HEK293 (cell line): ENCODE results near the gene MCIDAS.

ENCODE experiments used
- GLI2 ChIP-seq: fragments of 450-650 bp; formaldehyde crosslinking; IDR thresholded peaks from 2 replicates; pipeline ENCODE4; 2017; ENCODE audit warnings: missing biosample characterization, missing genetic modification characterization, low read depth, borderline replicate concordance
- KLF7 ChIP-seq: fragments of 450-650 bp; formaldehyde crosslinking; IDR thresholded peaks from 2 replicates; pipeline ENCODE4 v1.5.1; 2016; ENCODE audit warnings: missing biosample characterization, missing genetic modification characterization, borderline replicate concordance
- KLF8 ChIP-seq: fragments of 450-650 bp; formaldehyde crosslinking; IDR thresholded peaks from 2 replicates; pipeline ENCODE4 v1.5.1; 2016; ENCODE audit warnings: missing biosample characterization, missing genetic modification characterization
- KLF9 ChIP-seq: fragments of 450-650 bp; formaldehyde crosslinking; IDR thresholded peaks from 2 replicates; pipeline ENCODE4 v1.5.1; 2016; ENCODE audit warnings: missing biosample characterization, missing genetic modification characterization, low read depth
- MYNN ChIP-seq: fragments of 450-650 bp; formaldehyde crosslinking; IDR thresholded peaks from 2 replicates; pipeline ENCODE4 v1.5.1; 2016; ENCODE audit warnings: missing biosample characterization, missing genetic modification characterization, borderline replicate concordance
- SCRT1 ChIP-seq: fragments of 450-650 bp; formaldehyde crosslinking; IDR thresholded peaks from 2 replicates; pipeline ENCODE4 v1.5.1; 2016; ENCODE audit warnings: missing biosample characterization, missing genetic modification characterization, borderline replicate concordance
- ZBTB48 ChIP-seq: fragments of 450-650 bp; formaldehyde crosslinking; IDR thresholded peaks from 2 replicates; pipeline ENCODE4 v1.5.1; 2016; ENCODE audit warnings: missing biosample characterization, missing genetic modification characterization
- ZEB2 ChIP-seq: fragments of 450-650 bp; formaldehyde crosslinking; IDR thresholded peaks from 2 replicates; pipeline ENCODE4 v1.5.1; 2016; ENCODE audit warnings: missing biosample characterization, missing genetic modification characterization
- ZFP37 ChIP-seq: fragments of 450-650 bp; formaldehyde crosslinking; IDR thresholded peaks from 2 replicates; pipeline ENCODE4 v1.5.1; 2016; ENCODE audit warnings: missing biosample characterization, missing genetic modification characterization
- ZNF138 ChIP-seq: fragments of 450-650 bp; formaldehyde crosslinking; IDR thresholded peaks from 2 replicates; pipeline ENCODE4 v1.5.1; 2016; ENCODE audit warnings: missing biosample characterization, missing genetic modification characterization, borderline replicate concordance
- ZNF184 ChIP-seq: fragments of 450-650 bp; IDR thresholded peaks from 2 replicates; pipeline ENCODE4 v1.5.1; 2018; ENCODE audit warnings: missing biosample characterization, mild to moderate bottlenecking, missing genetic modification characterization
- ZNF223 ChIP-seq: fragments of 450-650 bp; formaldehyde crosslinking; IDR thresholded peaks from 2 replicates; pipeline ENCODE4 v1.5.1; 2016; ENCODE audit warnings: missing biosample characterization, missing genetic modification characterization
- ZNF24 ChIP-seq: fragments of 450-650 bp; formaldehyde crosslinking; IDR thresholded peaks from 2 replicates; pipeline ENCODE4 v1.5.1; 2016; ENCODE audit warnings: missing biosample characterization, missing genetic modification characterization
- ZNF311 ChIP-seq: fragments of 450-650 bp; formaldehyde crosslinking; IDR thresholded peaks from 2 replicates; pipeline ENCODE4 v1.5.1; 2017; ENCODE audit warnings: missing biosample characterization, missing genetic modification characterization, borderline replicate concordance
- ZNF324 ChIP-seq: fragments of 450-650 bp; formaldehyde crosslinking; IDR thresholded peaks from 2 replicates; pipeline ENCODE4 v1.5.1; 2016; ENCODE audit warnings: missing biosample characterization, missing genetic modification characterization
- ZNF391 ChIP-seq: fragments of 450-650 bp; formaldehyde crosslinking; IDR thresholded peaks from 2 replicates; pipeline ENCODE4 v1.5.1; 2016; ENCODE audit warnings: low read depth, missing biosample characterization, missing genetic modification characterization, borderline replicate concordance
- ZNF433 ChIP-seq: fragments of 450-650 bp; formaldehyde crosslinking; IDR thresholded peaks from 2 replicates; pipeline ENCODE4 v1.5.1; 2016; ENCODE audit warnings: missing biosample characterization, missing genetic modification characterization, low read depth
- ZNF529 ChIP-seq: fragments of 450-650 bp; formaldehyde crosslinking; IDR thresholded peaks from 2 replicates; pipeline ENCODE4 v1.5.1; 2017; ENCODE audit warnings: missing genetic modification characterization, missing biosample characterization; ENCODE audit not compliant: insufficient replicate concordance
- ZNF555 ChIP-seq: fragments of 450-650 bp; formaldehyde crosslinking; conservative IDR thresholded peaks from 2 replicates; pipeline ENCODE4 v1.5.1; 2017; ENCODE audit warnings: missing biosample characterization, mild to moderate bottlenecking, missing genetic modification characterization, inconsistent platforms
- ZNF610 ChIP-seq: fragments of 450-650 bp; formaldehyde crosslinking; IDR thresholded peaks from 2 replicates; pipeline ENCODE4 v1.5.1; 2016; ENCODE audit warnings: missing biosample characterization, missing genetic modification characterization, borderline replicate concordance
- ZNF621 ChIP-seq: fragments of 450-650 bp; formaldehyde crosslinking; IDR thresholded peaks from 2 replicates; pipeline ENCODE4 v1.5.1; 2017; ENCODE audit warnings: missing biosample characterization, missing genetic modification characterization
- ZNF626 ChIP-seq: fragments of 450-650 bp; sonication (Bioruptor Pico); formaldehyde crosslinking; IDR thresholded peaks from 2 replicates; pipeline ENCODE4 v1.5.1; 2018; ENCODE audit warnings: missing biosample characterization, missing genetic modification characterization, inconsistent platforms
- ZNF654 ChIP-seq: fragments of 450-650 bp; formaldehyde crosslinking; IDR thresholded peaks from 2 replicates; pipeline ENCODE4 v1.5.1; 2016; ENCODE audit warnings: low read depth, missing biosample characterization, missing genetic modification characterization
- ZNF707 ChIP-seq: fragments of 450-650 bp; formaldehyde crosslinking; IDR thresholded peaks from 2 replicates; pipeline ENCODE4 v1.5.1; 2016; ENCODE audit warnings: missing biosample characterization, missing genetic modification characterization
- ZNF768 ChIP-seq: fragments of 450-650 bp; formaldehyde crosslinking; IDR thresholded peaks from 2 replicates; pipeline ENCODE4 v1.5.1; 2018; ENCODE audit warnings: missing biosample characterization, mild to moderate bottlenecking, missing genetic modification characterization
- ZNF776 ChIP-seq: fragments of 450-650 bp; formaldehyde crosslinking; IDR thresholded peaks from 2 replicates; pipeline ENCODE4 v1.5.0; 2017; ENCODE audit warnings: missing biosample characterization, missing genetic modification characterization, borderline replicate concordance
- ZSCAN16 ChIP-seq: fragments of 450-650 bp; formaldehyde crosslinking; IDR thresholded peaks from 2 replicates; pipeline ENCODE4 v1.5.1; 2016; ENCODE audit warnings: missing biosample characterization, missing genetic modification characterization
- ZSCAN30 ChIP-seq: fragments of 450-650 bp; IDR thresholded peaks from 2 replicates; pipeline ENCODE4 v1.5.1; 2018; ENCODE audit warnings: missing biosample characterization, mild to moderate bottlenecking, missing genetic modification characterization, moderate library complexity
- TF ChIP-seq, protein P1 (sequence below): fragments of 450-650 bp; formaldehyde crosslinking; IDR thresholded peaks from 2 replicates; pipeline ENCODE4 v1.5.1; 2016; ENCODE audit warnings: missing biosample characterization, missing genetic modification characterization
- TF ChIP-seq, protein P2 (sequence below): fragments of 450-650 bp; formaldehyde crosslinking; IDR thresholded peaks from 2 replicates; pipeline ENCODE4 v1.5.1; 2016; ENCODE audit warnings: missing biosample characterization, missing genetic modification characterization
- TF ChIP-seq, protein P3 (sequence below): fragments of 450-650 bp; formaldehyde crosslinking; IDR thresholded peaks from 2 replicates; pipeline ENCODE4; 2016; ENCODE audit warnings: missing biosample characterization, missing genetic modification characterization
- TF ChIP-seq, protein P4 (sequence below): fragments of 450-650 bp; formaldehyde crosslinking; IDR thresholded peaks from 2 replicates; pipeline ENCODE4 v1.5.1; 2016; ENCODE audit warnings: missing biosample characterization, missing genetic modification characterization
- TF ChIP-seq, protein P5 (sequence below): fragments of 450-650 bp; IDR thresholded peaks from 2 replicates; pipeline ENCODE4 v1.5.1; 2018; ENCODE audit warnings: missing biosample characterization, mild to moderate bottlenecking, missing genetic modification characterization

MCIDAS gene

DNA sequence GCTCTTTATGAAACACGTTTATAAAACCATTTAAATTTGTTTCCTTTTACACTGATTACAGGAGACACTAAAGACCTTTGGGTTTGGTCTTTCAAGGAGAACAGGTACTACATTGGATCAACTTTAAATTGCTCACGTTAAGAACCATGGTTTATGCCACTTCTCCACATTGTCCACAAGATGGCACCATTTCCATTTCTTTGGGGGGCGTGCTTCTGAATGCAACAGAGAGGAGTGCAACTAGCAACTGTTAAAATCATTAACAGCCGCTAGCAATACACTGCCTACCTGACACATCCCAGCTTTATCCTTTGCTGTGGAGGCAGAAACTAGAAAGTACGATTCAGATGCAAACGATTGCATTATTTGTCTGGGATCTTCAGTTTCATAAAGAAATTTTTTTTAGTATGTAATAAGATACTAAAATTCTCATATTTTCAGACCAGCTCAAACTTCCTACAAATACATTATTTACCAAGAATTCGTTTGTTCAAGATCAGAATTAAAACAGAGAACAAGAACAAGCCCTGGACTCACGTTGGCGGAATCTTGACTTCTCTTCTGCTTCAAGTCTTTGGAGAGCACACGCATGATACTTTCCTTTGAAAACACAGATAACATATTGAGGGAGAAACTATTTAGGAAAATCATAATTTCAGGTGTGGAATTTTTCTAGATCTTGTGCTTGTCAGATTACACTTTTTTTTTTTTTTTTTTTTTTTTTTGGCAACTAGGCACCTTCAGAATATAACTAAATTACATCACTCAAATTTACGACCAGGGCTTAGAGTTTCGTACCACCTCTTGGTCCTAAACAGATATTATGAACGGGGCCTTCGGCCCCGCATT lies 54.8 kb downstream of the MCIDAS start (continued):
- no peak for TF ChIP-seq ZSCAN16
- TF ChIP-seq, protein P1, sequence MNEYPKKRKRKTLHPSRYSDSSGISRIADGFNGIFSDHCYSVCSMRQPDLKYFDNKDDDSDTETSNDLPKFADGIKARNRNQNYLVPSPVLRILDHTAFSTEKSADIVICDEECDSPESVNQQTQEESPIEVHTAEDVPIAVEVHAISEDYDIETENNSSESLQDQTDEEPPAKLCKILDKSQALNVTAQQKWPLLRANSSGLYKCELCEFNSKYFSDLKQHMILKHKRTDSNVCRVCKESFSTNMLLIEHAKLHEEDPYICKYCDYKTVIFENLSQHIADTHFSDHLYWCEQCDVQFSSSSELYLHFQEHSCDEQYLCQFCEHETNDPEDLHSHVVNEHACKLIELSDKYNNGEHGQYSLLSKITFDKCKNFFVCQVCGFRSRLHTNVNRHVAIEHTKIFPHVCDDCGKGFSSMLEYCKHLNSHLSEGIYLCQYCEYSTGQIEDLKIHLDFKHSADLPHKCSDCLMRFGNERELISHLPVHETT (tag by site-specific recombination), result no peak
- no peak for TF ChIP-seq ZNF223
- TF ChIP-seq ZNF654, result peak; percentile 100
- TF ChIP-seq ZNF707 (tag by site-specific recombination), result no peak
- TF ChIP-seq KLF9, result peak; percentile 48; the same call in 1 of the 2 replicates
- no peak for TF ChIP-seq ZNF626 (tag by site-specific recombination)
- TF ChIP-seq ZNF621 (tag by site-specific recombination), result no peak
- peak; percentile 88; the same call in 1 of the 2 replicates for TF ChIP-seq ZSCAN30 (tag by site-specific recombination)
- TF ChIP-seq, protein P2, sequence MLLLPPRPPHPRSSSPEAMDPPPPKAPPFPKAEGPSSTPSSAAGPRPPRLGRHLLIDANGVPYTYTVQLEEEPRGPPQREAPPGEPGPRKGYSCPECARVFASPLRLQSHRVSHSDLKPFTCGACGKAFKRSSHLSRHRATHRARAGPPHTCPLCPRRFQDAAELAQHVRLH, result no peak
- TF ChIP-seq ZNF138 (tag by site-specific recombination), result no peak
- peak; percentile 86 for TF ChIP-seq SCRT1 (tag by site-specific recombination)
- TF ChIP-seq GLI2, result no peak
- peak; percentile 67; the same call in 1 of the 2 replicates for TF ChIP-seq ZFP37
- no peak for TF ChIP-seq MYNN (tag by site-specific recombination)
- TF ChIP-seq ZNF768 (tag by site-specific recombination), result 0 out of 2 replicates have a peak, but pooled peaks have one; percentile 20
- TF ChIP-seq ZNF555 (tag by site-specific recombination), result no peak
- TF ChIP-seq, protein P3, sequence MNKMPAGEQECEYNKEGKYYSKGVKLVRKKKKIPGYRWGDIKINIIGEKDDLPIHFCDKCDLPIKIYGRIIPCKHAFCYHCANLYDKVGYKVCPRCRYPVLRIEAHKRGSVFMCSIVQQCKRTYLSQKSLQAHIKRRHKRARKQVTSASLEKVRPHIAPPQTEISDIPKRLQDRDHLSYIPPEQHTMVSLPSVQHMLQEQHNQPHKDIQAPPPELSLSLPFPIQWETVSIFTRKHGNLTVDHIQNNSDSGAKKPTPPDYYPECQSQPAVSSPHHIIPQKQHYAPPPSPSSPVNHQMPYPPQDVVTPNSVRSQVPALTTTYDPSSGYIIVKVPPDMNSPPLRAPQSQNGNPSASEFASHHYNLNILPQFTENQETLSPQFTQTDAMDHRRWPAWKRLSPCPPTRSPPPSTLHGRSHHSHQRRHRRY (tag by site-specific recombination), result no peak
- TF ChIP-seq, protein P4, sequence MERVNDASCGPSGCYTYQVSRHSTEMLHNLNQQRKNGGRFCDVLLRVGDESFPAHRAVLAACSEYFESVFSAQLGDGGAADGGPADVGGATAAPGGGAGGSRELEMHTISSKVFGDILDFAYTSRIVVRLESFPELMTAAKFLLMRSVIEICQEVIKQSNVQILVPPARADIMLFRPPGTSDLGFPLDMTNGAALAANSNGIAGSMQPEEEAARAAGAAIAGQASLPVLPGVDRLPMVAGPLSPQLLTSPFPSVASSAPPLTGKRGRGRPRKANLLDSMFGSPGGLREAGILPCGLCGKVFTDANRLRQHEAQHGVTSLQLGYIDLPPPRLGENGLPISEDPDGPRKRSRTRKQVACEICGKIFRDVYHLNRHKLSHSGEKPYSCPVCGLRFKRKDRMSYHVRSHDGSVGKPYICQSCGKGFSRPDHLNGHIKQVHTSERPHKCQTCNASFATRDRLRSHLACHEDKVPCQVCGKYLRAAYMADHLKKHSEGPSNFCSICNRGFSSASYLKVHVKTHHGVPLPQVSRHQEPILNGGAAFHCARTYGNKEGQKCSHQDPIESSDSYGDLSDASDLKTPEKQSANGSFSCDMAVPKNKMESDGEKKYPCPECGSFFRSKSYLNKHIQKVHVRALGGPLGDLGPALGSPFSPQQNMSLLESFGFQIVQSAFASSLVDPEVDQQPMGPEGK (tag by site-specific recombination), result no peak; the same call in 1 of the 2 replicates
- no peak for TF ChIP-seq KLF7 (tag by site-specific recombination)
- no peak for TF ChIP-seq ZBTB48
- 0 out of 2 replicates have a peak, but pooled peaks have one; percentile 26 for TF ChIP-seq ZNF391 (tag by site-specific recombination)
- no peak for TF ChIP-seq ZNF776 (tag by site-specific recombination)
- no peak for TF ChIP-seq ZNF610
- TF ChIP-seq ZEB2 (tag by site-specific recombination), result peak; percentile 55
- TF ChIP-seq ZNF184 (tag by site-specific recombination), result no peak
- no peak for TF ChIP-seq ZNF529 (tag by site-specific recombination)
- no peak for TF ChIP-seq ZNF311
- TF ChIP-seq, protein P5, sequence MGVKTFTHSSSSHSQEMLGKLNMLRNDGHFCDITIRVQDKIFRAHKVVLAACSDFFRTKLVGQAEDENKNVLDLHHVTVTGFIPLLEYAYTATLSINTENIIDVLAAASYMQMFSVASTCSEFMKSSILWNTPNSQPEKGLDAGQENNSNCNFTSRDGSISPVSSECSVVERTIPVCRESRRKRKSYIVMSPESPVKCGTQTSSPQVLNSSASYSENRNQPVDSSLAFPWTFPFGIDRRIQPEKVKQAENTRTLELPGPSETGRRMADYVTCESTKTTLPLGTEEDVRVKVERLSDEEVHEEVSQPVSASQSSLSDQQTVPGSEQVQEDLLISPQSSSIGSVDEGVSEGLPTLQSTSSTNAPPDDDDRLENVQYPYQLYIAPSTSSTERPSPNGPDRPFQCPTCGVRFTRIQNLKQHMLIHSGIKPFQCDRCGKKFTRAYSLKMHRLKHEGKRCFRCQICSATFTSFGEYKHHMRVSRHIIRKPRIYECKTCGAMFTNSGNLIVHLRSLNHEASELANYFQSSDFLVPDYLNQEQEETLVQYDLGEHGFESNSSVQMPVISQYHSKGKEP (tag by site-specific recombination), result peak; percentile 99
- peak; percentile 20; the same call in 1 of the 2 replicates for TF ChIP-seq KLF8 (tag by site-specific recombination)
- TF ChIP-seq ZNF433, result no peak
- 0 out of 2 replicates have a peak, but pooled peaks have one; percentile 32 for TF ChIP-seq ZNF24 (tag by site-specific recombination)
- no peak for TF ChIP-seq ZNF324 (tag by site-specific recombination)
